GM18873 (cell line): ENCODE data around the gene AP1S1.
A peak's percentile ranks its signal among the peaks of the same experiment; 100 is the strongest.
"Not testable (repeated sequence)": the region's sequence is repeated elsewhere in the genome, so short reads cannot be mapped to it uniquely, and the experiment has no call there.

Source experiments
- ATAC-seq: cut with Tn5 transposase; IDR thresholded peaks from one replicate; pipeline ENCODE4 v1.9.1; 2021; ENCODE audit warnings: mild to moderate bottlenecking, moderate library complexity, moderate number of reproducible peaks; ENCODE audit not compliant: unreplicated experiment, low FRiP score

The AP1S1 gene

DNA sequence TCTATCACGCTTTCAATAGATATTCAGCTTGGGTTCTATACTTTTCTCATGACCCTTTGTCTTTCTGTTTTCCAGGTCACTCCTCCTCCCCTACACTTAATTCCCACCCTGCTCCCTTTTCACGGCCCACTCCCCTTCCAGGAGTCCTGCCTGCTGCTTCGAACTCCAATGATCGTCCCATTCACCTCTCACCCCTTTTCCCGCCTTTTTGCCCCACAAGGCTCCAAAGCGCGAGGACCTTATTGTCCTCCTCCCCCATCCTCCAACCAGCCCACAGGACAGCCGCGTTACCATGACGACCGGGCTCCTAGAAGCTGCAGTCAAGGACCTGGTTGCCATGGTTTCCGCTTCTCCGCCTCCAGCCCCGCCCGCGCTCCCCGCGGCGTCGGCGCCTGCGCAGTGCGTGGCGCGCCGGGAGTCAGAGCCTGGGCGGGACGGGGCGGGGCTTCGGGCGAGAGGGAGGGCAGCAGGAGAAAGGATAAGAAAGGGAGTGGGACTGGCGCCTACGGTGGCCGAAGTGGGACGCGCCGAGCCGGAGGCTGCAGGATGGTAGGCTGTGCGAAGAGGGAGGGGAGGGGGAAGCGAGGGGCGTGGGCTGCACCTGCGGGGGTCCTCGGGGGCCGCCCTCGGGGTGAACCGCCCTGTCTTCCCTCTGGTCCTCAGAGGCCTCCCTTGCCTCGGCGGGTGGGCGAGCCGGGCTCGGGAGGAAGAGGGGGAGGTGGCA lies at the start of gene AP1S1:
TSS of gene AP1S1 (plus strand) at position 508 of the 724 bp plus-strand sequence. CDS start at position 547, 39 bp downstream.
- ATAC-seq: peak; percentile 66

DNA sequence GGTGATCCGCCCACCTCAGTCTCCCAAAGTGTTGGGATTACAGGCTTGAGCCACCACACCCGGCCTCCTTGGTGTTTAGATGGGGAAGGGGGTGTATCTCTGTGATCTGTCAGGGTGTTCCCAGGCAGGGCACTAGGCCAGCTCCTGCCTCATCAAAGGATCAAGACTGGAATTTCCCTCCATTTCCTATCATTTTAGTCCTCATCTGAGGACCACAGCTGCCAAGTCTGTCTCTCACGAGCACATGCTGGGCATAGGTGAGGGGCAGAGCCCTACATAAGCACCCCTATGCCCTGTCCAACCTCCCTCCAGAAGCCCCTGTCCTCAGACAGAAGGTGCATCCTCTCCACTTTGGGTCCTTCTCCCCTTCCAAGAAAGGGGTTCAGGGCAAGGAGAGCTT lies 49.5 kb upstream of the AP1S1 start:
- ATAC-seq: no peak

DNA sequence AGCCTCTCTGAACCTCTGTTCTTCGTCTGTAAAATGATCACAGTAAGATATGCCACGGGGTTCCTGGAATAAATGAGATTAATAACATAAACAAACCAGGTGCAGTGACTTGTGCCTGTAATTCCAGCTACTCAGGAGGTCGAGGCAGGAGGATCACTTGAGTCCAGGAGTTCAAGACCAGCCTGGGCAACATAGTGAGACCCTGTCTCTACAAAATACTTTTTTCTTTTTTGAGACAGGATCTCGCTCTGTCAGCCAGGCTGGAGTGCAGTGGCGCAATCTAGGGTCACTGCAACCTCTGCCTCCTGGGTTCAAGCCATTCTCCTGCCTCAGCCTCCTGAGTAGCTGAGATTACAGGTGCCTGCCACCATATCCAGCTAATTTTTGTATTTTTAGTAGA lies 49.0 kb upstream of the AP1S1 start:
- ATAC-seq: not testable (repeated sequence)

DNA sequence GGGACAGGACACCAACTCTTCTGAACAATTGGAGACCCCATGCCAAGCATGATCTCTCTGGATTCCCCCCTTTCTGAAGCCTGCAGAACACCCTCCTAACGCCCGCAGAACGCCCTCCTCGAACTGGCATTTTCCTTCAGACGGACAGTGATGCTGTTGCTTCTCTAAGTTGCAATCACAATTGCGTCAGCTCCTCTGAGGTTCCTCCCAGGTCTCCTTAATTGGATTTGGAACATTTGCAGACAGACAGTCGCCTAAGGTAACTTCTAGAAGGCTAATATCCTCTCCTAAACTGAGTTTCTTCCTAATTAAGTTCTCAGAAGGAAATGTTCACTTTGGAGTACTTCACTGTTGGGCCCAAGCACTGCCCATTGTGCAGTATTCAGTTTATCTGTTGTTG lies 47.9 kb upstream of the AP1S1 start:
- no peak for ATAC-seq

DNA sequence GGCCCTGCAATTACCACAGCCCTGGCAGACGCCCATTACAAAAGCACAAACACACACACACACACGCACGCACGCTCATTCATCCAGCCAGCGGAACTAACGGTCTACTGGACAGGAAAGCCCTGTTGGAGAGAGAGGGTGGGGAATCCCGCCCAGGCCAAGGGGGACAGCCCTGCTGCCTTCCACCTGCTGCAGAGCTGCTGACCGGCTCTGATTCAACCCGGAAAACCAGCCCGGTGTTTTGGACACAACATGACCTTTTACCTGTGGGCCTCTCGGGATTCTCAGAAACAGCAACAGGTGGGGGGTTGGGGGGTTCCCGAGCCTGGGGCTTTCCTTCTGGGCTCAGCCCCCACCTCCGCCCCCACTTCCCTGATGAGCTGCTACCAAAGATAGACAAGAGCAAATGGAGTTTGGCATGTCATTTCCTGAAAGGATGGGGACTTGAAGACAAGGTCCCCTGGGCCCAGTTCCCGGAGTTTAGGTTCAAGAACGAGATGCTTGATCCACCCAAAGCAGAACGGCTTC lies 45.9 kb upstream of the AP1S1 start:
- no peak for ATAC-seq

DNA sequence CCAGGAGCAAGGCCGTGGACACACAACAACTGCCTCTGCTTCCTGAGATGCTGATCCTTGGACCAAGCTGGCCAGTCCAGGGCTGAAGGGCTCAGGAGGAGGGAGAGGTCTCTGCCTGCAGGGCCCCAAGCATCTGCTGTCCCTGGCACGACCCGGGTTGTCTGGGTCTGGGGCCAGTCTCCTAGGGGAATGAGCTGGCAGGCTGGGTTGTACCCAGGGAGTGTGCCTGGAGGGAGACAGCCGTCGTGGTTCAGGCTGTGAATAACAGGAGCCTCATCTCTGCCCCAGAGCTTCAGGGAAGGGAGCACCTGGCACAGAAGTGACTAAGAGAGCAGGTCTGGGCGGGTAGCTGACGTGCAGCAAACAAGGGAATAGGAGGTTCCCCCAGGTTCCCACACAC lies 45.3 kb upstream of the AP1S1 start:
- ATAC-seq: no peak

DNA sequence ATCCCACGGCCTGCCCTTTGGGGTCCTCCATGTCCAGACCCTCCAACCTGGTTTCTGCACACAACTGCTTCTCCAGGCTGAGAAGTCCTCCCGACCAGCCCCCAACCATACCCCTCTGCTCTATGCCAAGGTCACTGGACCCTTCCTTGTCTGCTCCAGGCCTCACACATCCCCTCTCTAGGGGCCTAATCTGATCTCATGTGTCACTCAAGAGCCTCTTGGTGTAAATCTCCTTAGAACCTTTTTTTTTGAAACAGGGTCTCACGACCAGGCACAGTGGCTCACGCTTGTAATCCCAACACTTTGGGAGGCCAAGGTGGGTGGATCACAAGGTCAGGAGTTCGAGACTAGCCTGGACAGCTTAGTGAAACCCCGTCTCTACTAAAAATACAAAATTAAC lies 44.9 kb upstream of the AP1S1 start:
- ATAC-seq: no peak

DNA sequence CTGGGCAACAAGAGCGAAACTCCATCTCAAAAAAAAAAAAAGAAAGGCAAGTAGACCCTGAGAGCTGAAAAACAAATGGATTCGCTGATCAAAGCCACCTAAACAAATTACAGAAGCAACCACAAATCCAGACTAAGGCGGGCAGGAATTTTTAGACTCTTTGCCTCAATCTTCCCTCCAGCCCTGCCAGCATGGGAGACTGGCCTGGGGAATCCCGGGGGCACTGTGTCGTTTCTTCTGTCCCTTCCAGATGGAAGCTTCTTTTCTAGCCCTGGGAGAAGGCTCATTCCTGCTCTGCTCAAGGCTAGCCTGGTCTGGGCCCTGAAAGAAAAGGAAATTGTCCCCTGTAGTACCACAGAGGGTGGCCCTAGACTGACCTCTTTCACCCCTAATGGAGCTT lies 43.0 kb upstream of the AP1S1 start:
- ATAC-seq: no peak

DNA sequence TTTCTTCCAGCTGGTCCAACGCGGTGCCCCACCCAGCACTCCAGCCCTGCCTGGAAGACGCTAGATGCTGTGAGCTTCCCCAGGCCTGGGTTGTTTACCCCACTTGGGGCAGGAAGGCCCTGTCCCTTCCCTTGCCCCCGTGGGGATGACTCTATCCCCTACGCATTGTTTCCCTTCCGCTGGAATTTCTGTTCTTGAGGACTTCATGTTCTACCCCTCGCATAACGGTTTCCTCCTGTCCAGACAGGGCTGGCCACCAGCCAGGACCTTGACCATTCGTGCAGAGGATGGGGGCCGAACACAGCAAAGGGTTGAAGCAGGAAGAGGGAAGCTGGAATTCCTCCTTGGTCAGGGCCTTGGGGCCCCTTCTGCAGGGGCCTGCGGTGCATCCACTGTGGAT lies 42.0 kb upstream of the AP1S1 start:
- no peak for ATAC-seq

DNA sequence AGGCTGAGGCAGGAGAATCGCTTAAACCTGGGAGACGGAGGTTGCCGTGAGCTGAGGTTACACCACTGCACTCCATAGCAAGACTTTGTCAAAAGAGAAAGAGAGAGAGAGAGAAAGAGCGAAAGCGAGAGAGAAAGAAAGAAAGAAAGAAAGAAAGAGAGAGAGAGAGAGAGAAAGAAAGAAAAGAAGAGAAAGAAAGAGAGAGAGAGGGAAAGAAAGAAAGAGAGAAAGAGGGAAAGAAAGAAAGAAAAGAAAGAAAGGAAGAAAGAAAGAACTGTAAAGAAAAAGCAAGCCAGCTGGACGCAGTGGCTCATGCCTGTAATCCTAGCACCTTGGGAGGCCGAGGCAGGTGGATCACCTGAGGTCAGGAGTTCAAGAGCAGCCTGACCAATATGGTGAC lies 41.1 kb upstream of the AP1S1 start:
- ATAC-seq: not testable (repeated sequence)

DNA sequence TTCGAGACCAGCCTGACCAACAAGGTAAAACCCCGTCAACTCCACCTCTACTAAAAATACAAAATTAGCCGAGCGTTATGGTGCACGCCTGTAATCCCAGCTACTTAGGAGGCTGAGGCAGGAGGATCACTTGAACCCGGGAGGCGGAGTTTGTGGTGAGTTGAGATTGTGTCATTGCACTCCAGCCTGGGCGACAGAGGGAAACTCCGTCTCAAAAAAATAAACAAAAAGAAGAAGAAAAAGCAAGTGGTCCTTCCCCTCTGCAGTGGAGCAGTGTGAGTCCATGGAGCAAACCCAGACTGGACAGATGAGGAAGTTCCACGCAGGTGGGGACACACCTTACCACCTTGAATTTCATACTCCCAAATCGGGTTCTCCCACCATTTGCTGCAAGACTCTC lies 40.4 kb upstream of the AP1S1 start:
- ATAC-seq: no peak

DNA sequence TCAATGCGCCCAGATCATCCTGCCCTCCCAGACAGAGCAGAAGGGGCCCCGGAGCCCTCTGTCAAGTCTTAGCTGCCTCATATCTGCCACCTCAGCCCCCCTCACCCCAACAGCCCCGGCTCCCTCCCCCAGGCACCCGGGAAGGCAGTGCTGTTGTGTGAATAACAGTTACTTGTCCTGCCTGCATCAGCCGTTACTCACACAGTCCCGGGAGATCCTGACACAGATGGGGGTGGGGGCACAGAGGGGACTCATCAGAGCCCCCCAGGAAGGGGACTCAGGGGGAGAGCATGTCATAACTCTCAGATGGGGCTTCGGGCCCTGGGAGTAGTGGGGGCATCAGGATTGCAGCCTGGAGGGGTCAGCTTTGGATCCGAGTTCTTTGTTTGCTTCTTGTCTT lies 39.8 kb upstream of the AP1S1 start:
- ATAC-seq: no peak

DNA sequence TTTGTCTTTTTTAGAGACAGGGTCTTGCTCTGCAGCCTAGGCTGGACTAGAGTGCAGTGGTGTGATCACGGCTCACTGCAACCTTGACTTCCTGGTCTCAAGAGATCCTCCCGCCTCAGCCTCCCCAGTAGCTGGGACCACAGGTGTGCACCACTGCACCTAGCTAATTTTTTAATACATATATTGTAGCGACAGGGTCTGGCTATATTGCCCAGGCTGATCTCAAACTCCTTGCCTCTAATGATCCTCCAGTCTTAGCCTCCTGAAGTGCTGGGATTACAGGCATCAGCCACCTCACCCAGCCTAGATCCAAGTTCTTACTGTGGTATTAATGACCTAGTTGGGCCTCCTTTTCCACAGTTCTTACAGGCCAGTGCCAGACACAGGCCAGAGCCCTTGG lies 39.1 kb upstream of the AP1S1 start:
- ATAC-seq: no peak

DNA sequence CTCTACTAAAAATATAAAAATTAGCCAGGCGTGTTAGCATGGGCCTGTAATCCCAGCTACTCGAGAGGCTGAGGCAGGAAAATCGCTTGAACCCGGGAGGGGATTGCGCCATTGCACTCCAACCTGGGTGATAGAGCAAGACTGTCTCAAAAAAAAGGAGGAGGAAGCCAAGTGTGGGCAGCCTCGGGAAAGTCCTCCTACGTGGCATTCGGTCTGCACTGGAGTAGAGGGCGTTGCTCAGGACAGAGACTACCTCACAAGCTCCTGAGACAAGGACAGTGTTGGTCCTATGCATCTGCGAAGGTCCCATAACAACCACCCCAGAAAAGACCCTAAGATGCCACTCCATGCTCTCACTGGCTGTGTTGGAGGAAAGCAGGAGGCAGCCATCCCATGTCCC lies 37.4 kb upstream of the AP1S1 start:
- ATAC-seq: no peak

DNA sequence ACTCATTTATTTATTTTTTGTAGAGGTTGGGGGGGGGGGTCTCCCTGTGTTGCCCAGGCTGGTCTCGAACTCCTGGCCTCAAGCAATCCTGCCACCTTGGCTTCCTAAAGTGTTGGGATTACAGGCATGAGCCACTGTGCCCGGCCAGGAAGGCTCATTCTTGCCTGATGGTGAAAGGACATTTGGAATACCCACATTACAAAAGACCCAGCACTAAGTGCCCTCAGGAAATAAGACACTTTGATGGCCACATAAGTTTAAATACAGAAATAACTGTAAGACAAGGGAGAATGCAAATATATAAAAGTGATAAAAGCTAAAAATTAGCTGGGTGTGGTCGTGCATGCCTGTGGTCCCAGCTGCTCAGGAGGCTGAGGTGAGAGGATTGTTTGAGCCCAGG lies 35.4 kb upstream of the AP1S1 start:
- ATAC-seq: no peak

DNA sequence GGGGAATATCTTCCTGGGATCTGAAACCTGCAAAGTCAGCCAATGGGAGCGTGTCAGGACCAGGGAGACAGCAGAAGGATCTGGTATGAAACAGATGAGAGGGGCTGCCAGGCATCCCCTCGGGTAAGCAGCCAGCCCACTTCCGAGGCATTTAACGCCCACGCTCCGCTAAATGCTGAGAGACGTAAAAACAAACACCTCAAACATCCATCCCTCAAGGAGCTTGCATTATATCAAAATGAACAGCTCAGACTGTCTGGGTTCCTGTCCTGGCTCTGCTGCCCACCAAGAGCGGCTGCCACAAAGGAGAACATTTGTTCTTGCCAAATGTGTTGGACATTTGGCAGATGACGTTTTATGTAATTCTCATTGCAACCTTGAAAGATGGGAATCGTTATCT lies 34.4 kb upstream of the AP1S1 start:
- no peak for ATAC-seq

DNA sequence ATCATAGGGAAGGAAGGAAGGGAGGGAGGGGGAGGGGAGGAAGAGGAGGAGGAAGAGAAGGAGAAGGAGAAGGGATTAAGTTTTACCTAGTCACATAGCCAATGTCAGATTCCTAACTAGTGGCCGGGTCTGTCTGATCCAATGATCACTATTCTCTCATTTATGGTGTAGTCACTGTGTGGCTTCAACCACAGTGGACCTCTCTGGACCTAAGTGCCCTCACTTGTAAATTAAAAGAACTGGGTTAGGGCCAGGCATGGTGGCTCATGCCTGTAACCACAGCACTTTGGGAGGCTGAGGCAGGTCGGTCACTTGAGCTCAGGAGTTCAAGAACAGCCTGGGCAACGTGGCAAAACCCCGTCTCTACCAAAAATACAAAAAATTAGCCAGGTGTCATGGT lies 34.0 kb upstream of the AP1S1 start:
- no peak for ATAC-seq

DNA sequence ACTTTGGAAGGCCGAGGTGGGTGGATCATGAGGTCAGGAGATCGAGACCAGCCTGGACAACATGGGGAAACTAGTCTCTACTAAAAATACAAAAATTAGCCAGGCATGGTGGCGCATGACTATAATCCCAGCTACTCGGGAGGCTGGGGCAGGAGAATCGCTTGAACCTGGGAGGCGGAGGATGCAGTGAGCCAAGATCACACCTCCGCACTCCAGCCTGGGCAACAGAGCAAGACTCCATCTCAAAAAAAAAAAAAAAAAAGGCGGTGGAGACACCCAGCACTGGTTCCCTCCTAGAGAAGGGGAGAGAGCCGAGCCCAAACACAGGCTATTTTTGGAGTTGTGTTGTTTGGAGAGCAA lies 32.7 kb upstream of the AP1S1 start:
- ATAC-seq: not testable (repeated sequence)

DNA sequence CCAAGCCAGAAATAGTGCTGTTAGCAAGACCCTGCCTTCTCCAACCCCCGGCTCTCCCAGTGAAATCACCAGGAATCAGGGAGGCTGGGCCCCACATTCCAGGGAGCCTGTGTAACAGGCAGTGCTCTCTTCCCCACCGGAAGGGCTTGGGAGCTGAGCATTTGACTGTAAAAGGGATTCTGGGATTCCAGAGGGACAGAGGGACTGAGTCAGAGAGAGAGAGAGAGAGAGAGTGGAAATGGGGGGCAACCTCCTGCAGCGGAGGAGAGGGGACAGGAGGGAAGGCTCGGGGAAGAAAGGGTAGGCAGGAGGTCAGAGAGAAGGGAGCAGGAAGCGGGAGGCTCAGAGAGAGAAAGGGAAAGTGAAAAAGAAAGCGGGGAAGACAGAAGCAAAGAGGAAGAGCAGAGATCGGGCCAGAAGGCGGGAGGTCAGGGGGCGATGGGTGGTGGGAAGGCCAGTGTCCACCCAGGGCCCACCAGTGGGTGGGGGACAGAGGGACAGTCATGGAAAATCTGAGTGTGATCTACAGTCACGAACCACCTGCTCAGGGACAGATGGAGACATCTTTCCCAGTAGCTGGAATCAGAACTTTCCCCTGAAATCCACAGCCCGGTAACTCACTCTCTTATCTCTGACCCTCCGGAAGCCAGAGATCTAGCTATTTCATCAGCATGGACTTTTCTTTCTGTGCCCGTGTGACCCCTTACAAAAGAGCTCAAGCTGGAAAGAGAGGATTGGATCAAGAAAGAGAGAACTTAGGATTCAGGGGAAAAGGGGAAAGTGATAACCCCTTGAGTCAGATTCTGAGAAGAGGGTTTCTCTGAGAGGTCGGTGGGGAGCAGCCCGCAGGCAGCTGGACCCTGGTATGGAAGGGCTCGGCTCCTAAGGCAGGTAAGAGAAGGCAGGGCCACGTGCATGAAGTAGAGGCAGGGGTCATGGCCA lies 32.0 kb upstream of the AP1S1 start:
- no peak for ATAC-seq

DNA sequence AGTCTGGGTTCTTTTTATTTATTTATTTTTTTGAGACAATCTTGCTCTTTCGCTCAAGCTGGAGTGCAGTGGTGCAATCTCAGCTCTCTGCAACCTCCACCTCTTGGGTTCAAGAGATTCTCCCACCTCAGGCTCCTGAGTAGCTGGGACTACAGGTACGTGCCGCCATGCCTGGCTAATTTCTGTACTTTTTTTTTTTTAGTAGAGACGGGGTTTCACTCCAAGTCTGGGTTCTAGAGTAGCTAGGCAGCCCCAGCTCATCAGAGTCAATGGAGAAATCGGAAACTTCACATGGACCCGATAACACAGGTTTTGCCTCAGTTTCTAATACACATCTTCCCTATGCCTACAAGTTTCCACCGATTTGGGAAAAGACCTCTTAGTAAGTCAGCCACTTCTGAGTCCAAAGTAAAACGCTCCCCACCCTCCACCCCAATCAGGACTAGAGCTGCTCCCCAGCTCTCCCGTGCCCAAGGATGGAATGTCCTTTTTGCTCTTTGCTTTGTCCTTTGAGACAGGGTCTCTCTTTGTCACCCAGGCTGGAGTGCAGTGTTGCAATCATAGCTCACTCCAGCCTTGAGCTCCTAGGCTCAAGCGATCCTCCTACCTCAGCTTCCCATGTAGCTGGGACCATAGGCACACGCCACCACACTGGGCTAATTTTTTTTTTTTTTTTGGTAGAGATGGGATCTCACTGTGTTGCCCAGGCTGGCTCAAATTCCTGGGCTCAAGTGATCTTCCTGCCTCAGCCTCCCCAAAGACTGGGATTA lies 31.2 kb upstream of the AP1S1 start:
- ATAC-seq: no peak

DNA sequence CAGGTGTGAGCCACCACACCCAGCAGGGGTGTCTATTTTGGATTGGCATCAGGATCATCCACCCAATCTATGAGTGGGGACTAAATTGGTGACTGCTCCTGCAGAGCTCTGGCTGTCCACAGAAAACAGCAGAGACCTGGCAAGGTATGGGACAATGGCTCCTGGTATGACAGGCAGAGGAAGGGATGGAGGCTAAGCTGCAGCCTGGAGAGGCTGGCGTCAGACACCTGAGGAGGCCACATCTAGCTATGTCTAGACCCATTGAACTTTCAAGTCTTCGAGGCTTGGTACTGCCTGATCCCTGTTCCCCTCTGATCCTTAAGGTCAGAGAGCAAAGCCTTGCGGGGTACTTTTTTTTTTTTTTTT lies 30.6 kb upstream of the AP1S1 start:
- ATAC-seq: no peak
